SKM-1 (cell line): ENCODE results near the gene TBXAS1.

Experiments used
- DNase-seq: peaks from one replicate; lab custom pipeline; 2025; ENCODE audit not compliant: unreplicated experiment; lab: John Stamatoyannopoulos, UW

TBXAS1 gene

GRCh38 chr7:139942636-139943035 is 113.6 kb downstream of the TBXAS1 start:
- no peak for DNase-seq

GRCh38 chr7:139943401-139943800 is 114.3 kb downstream of the TBXAS1 start:
- DNase-seq: no peak

- no peak for DNase-seq
These were observed 115.2 kb downstream of the TBXAS1 start for GRCh38 chr7:139944248-139944647.

- no peak for DNase-seq
These were observed 117.5 kb downstream of the TBXAS1 start for GRCh38 chr7:139946533-139946932.

- no peak for DNase-seq
These were observed 118.0 kb downstream of the TBXAS1 start for GRCh38 chr7:139947021-139947420.

- DNase-seq: no peak
These were observed 119.1 kb downstream of the TBXAS1 start for GRCh38 chr7:139948167-139948566.

GRCh38 chr7:139948587-139949335 is 119.7 kb downstream of the TBXAS1 start:
- DNase-seq: no peak

- no peak for DNase-seq
These were observed 120.6 kb downstream of the TBXAS1 start for GRCh38 chr7:139949629-139950028.

- no peak for DNase-seq
These were observed 121.9 kb downstream of the TBXAS1 start for GRCh38 chr7:139950881-139951525.

- no peak for DNase-seq
These were observed 124.2 kb downstream of the TBXAS1 start for GRCh38 chr7:139953229-139953628.

- no peak for DNase-seq
These were observed 126.2 kb downstream of the TBXAS1 start for GRCh38 chr7:139955109-139955820.

GRCh38 chr7:139958599-139959284 is 129.7 kb downstream of the TBXAS1 start:
- no peak for DNase-seq

GRCh38 chr7:139959285-139959628 is 130.2 kb downstream of the TBXAS1 start:
- no peak for DNase-seq

GRCh38 chr7:139959718-139960117 is 130.7 kb downstream of the TBXAS1 start:
- DNase-seq: no peak

GRCh38 chr7:139960157-139960556 is 131.1 kb downstream of the TBXAS1 start:
- no peak for DNase-seq

GRCh38 chr7:139965942-139966628 is 137.0 kb downstream of the TBXAS1 start:
- no peak for DNase-seq

GRCh38 chr7:139966949-139967348 is 137.9 kb downstream of the TBXAS1 start:
- DNase-seq: no peak

- no peak for DNase-seq
These were observed 139.9 kb downstream of the TBXAS1 start for GRCh38 chr7:139968931-139969330.

GRCh38 chr7:139972029-139972428 is 143.0 kb downstream of the TBXAS1 start:
- DNase-seq: no peak

GRCh38 chr7:139973101-139974050 is 144.3 kb downstream of the TBXAS1 start:
- no peak for DNase-seq
